Measurements from ENCODE around the gene FSTL1. TPM values are rescaled to one million over a fixed set of nuclear protein-coding genes. Genes with fewer than 3 reads are reported as not detected.
"Not testable (repeated sequence)": the region's sequence is repeated elsewhere in the genome, so short reads cannot be mapped to it uniquely, and the experiment has no call there.

FSTL1 gene
- total and polyA plus RNA-seq, 2 experiments from 2014 or later, result 142 to 353 TPM

DNA sequence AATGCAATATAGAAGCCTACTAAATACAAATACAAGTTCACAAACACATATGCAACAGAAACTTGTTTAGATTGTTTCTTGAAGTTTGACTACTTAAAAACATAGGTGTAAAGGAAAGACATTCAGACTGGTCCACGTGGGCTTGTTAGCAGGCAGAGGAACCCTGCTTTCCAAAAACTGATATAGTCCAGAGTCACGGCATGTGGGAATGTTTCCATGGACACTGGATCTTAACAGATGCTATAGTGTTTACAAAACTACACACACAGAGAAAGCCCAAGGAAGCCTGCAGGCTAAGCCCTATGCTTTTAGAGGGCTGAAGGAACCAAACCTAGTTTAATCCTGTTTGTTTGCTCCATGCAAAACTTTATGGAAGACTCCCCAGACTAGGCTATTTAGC, 56.4 kb downstream of the FSTL1 start:
- Histone ChIP-seq H3K27ac (peak overlapping the region; percentile 10), H3K36me3 (peaks cover 33% of the 10 kb centered on the region)
- DNase-seq (ENCODE audit: low read depth in 1 of 2, low spot score in 1 of 2), result no peak

DNA sequence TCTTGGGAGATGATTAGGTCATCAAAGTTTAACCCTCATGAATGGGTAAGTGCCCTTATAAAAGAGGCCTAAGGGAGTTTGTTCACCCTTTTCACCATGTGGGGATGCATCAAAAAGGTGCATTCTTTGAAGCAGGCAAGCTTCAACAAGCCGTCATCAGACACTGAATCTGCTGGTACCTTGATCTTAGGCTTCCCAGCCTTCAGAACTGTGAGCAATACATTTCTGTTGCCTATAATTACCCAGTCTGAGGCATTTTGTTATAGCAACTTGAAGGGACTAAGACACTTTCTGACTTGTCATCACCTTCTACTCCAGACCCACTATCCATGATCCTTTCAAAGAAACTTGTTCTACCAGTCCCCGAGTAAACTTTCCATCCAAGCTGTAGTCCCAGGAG, 57.0 kb downstream of the FSTL1 start:
- no peak overlapping the region for H3K27ac ChIP-seq
- no peaks in the 10 kb centered on the region for H3K4me1 ChIP-seq (ENCODE audit: low read depth)
- peaks cover 27% of the 10 kb centered on the region for H3K36me3 ChIP-seq
- H3K27me3 ChIP-seq, result no peaks in the 10 kb centered on the region
- no peak for TF ChIP-seq CTCF (IDR thresholded peaks at IDR 0.05; ENCODE audit: low read depth, low read length)
- H3K9me3 ChIP-seq (ENCODE audit: low read depth), result no peaks in the 10 kb centered on the region
- no peak overlapping the region for H3K4me3 ChIP-seq
- no peak for DNase-seq (ENCODE audit: low read depth in 1 of 2, low spot score in 1 of 2)

More for the DNA sequence above, 56.4 kb downstream of the FSTL1 start:
- Histone ChIP-seq H3K9me3 (ENCODE audit: low read depth) (no peaks in the 10 kb centered on the region), H3K4me3 (no peak overlapping the region), H3K4me1 (ENCODE audit: low read depth) (no peaks in the 10 kb centered on the region), H3K27me3 (no peaks in the 10 kb centered on the region)
- no peak for TF ChIP-seq CTCF (IDR thresholded peaks at IDR 0.05; ENCODE audit: low read depth, low read length)

DNA sequence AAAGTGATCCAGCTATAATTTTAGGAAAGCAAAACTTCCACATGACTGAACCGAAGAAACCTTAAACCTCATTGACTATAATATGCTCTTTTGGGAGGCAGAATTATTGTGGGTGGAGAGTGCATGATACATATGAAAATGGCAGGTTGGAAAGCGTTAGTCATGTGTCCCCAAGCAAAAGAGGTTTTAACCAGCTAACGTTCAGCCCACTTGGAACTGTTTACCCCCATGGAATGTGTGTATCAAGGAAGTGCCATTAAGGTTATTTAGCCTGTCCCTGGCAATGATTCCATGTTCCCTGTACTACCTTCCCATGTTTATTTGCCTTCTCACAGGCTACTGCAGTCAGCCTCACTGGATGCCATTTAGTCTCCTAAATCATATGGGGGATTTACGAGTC, 57.5 kb downstream of the FSTL1 start:
- H3K27ac ChIP-seq, result no peak overlapping the region
- peaks cover 22% of the 10 kb centered on the region for H3K36me3 ChIP-seq
- no peaks in the 10 kb centered on the region for H3K27me3 ChIP-seq
- H3K9me3 ChIP-seq (ENCODE audit: low read depth), result no peaks in the 10 kb centered on the region
- no peak overlapping the region for H3K4me3 ChIP-seq
- no peak for TF ChIP-seq CTCF (IDR thresholded peaks at IDR 0.05; ENCODE audit: low read depth, low read length)
- DNase-seq (ENCODE audit: low read depth in 1 of 2, low spot score in 1 of 2), result no peak
- H3K4me1 ChIP-seq (ENCODE audit: low read depth), result no peaks in the 10 kb centered on the region

DNA sequence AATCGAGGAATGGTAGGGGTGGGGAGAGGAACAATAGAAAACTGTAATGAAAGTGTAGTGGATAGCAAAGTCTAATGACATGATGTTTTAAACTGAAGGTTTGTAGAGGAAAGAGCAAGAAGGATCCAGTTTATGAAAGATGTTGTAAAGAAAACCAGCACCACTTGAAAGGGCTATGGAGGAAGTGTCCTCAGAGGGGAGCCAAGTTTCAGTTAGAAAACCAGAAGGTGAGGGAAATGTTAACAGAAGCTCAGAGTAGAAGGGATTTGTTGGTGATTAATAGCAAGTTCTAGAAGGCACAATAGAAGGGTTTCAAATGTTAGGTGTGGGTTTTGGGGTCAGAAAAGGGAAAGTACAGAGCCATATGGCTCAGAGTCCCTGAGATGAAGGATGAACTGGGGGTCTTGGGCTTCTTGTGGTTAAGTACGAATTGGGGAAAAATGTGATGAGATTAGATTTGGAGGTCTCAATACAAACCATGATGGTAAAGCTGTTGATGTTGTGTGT, 67.8 kb downstream of the FSTL1 start:
- Histone ChIP-seq H3K27ac (no peak overlapping the region), H3K27me3 (no peaks in the 10 kb centered on the region), H3K4me1 (ENCODE audit: low read depth) (no peaks in the 10 kb centered on the region), H3K9me3 (ENCODE audit: low read depth) (no peaks in the 10 kb centered on the region), H3K4me3 (no peak overlapping the region), H3K36me3 (no peaks in the 10 kb centered on the region)
- no peak for TF ChIP-seq CTCF (IDR thresholded peaks at IDR 0.05; ENCODE audit: low read depth, low read length)
- no peak for DNase-seq (ENCODE audit: low read depth in 1 of 2, low spot score in 1 of 2)

- Histone ChIP-seq H3K4me3 (no peak overlapping the region), H3K27me3 (no peaks in the 10 kb centered on the region), H3K27ac (no peak overlapping the region), H3K9me3 (ENCODE audit: low read depth) (no peaks in the 10 kb centered on the region), H3K36me3 (no peaks in the 10 kb centered on the region), H3K4me1 (ENCODE audit: low read depth) (no peaks in the 10 kb centered on the region)
- DNase-seq (ENCODE audit: low read depth in 1 of 2, low spot score in 1 of 2), result no peak
- no peak for TF ChIP-seq CTCF (IDR thresholded peaks at IDR 0.05; ENCODE audit: low read depth, low read length)
Observed at GRCh38 chr3:120381503-120381902, 69.3 kb downstream of the FSTL1 start.

DNA sequence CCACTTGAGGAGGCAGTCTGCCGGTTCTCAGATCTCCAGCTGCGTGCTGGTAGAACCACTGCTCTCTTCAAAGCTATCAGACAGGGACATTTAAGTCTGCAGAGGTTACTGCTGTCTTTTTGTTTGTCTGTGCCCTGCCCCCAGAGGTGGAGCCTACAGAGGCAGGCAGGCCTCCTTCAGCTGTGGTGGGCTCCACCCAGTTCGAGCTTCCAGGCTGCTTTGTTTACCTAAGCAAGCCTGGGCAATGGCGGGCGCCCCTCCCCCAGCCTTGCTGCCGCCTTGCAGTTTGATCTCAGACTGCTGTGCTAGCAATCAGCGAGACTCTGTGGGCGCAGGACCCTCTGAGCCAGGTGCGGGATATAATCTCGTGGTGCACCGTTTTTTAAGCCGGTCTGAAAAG, 72.8 kb downstream of the FSTL1 start:
- H3K36me3 ChIP-seq; H3K4me1 ChIP-seq (ENCODE audit: low read depth); H3K27ac ChIP-seq; H3K27me3 ChIP-seq; H3K9me3 ChIP-seq (ENCODE audit: low read depth); DNase-seq (ENCODE audit: low read depth in 1 of 2, low spot score in 1 of 2); H3K4me3 ChIP-seq: not testable (repeated sequence)

Data from cardiac muscle cell (in vitro differentiated cells and primary cell).